Thyroid gland (tissue), 4 donors: Measurements from ENCODE around the gene SPRY4. TPM values are rescaled to one million over a fixed set of nuclear protein-coding genes. Genes with fewer than 3 reads are reported as not detected.

Experiments used
- DNase-seq, 2 donors: peaks; one replicate each; pipeline ENCODE4 v3.0.0-alpha.2; 2019
- H3K27ac ChIP-seq, 3 donors: fragments of 200-600 bp; sonication (generic); 1 replicate in 2 of 3; 2 replicates in 1 of 3; pipeline ENCODE4 v1.5.1; 2016 to 2019; ENCODE audit warnings: mild to moderate bottlenecking in 1 of 3, moderate library complexity in 1 of 3
- H3K27me3 ChIP-seq: fragments of 200-600 bp; sonication (generic); one replicate; pipeline ENCODE4 v1.5.1; 2019
- H3K36me3 ChIP-seq, 2 donors: fragments of 200-600 bp; sonication (generic); one replicate each; pipeline ENCODE4 v1.5.1; 2016 to 2019
- H3K4me1 ChIP-seq, 2 donors: fragments of 200-600 bp; sonication (generic); one replicate each; pipeline ENCODE4 v1.5.1; 2017 to 2019
- H3K4me3 ChIP-seq, 3 donors: fragments of 200-600 bp; sonication (generic); replicated peaks in 1 of 3; 1 replicate in 2 of 3; 2 replicates in 1 of 3; pipeline ENCODE4 v1.5.1; 2016; ENCODE audit warnings: mild to moderate bottlenecking in 1 of 3
- H3K9me3 ChIP-seq: fragments of 200-600 bp; sonication (generic); one replicate; pipeline ENCODE4 v1.5.1; 2017
- POLR2A ChIP-seq, 2 donors: fragments of 450-650 bp; IDR thresholded peaks; one replicate each; pipeline ENCODE4 v1.6.1; 2017; ENCODE audit warnings: antibody characterized with exemption in 2 of 2, mild to moderate bottlenecking in 2 of 2, moderate library complexity in 1 of 2
- WGBS, 2 donors: methylation state at CpG; one replicate each; pipeline ENCODE4 v1.1.5; 2017; 5-methylcytosine and 5-hydroxymethylcytosine counted together
- intact Hi-C: fragments of 100-400 bp; cut with DNase I; formaldehyde crosslinking; loops from one replicate; pipeline ENCODE4 v1.15.1; 2023
- total RNA-seq, 4 donors: library from RNA; depleted of rRNA; stranded (reverse); fragments of >200 nt; gene quantifications; one replicate each; pipeline ENCODE4 v1.2.3, GENCODE V29; 2016
- TF ChIP-seq, protein P1 (sequence below), 6 experiments: fragments of 200-600 bp in 3 of 6; fragments of 450-650 bp in 3 of 6; sonication (generic) in 3 of 6; IDR thresholded peaks; one replicate each; pipeline ENCODE4 v1.5.1; 2016 to 2019; ENCODE audit warnings: antibody characterized with exemption in 6 of 6, mild to moderate bottlenecking in 2 of 6, inconsistent platforms in 1 of 6, moderate library complexity in 1 of 6

SPRY4 gene
- total RNA-seq, 4 donors from 2014 or later: 11.7 to 32.8 (median 18.6) TPM

DNA sequence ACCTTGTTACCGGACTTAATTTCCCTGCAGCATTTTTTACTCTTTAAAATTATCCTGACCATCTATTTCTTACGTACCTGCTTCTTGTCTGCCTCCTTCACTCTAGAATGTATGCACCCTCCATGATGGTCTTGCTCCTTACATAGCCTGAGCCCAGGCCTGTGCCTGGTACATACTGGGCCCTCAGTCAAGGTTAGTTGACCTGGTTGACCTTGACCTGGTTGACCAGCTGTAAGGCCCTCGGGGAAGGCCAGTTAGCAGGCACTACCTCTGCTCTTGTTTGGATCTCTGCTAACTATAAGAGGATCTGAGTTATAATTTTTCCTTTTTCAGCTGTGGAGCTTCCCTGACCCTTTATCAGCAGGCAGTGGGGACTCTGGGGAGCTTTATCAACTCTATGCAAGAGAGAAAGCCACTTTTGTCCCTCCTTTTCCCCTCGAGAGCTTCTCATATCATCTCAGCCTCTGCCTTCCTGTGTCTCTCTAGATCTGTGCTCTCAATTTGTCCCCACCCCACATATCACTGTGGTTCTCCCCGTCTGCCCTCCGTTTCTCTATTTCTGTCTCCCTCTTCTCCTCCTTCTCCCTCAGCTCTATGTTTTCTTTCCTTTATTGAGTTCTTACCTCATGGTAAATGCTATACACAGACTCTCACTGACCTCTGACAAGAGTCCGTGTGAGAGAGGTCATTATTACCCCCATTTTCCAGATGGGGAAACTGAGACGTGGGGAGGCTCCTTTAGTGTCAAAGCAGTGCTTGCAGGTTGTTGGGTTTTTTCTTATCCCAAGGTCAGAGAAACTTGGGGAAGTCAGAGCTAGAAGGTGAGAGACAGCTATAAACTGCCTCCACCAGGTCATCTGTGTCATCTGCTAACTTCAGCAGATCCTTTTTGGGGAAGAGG, 28.6 kb downstream of the SPRY4 start:
- no peaks in the 10 kb centered on the region for H3K9me3 ChIP-seq

GRCh38 chr5:142295084-142295758, 29.6 kb downstream of the SPRY4 start:
- 69 to 71% methylated on average over 23 of the region's 23 CpGs for WGBS, 2 donors
- TF ChIP-seq, protein P1, sequence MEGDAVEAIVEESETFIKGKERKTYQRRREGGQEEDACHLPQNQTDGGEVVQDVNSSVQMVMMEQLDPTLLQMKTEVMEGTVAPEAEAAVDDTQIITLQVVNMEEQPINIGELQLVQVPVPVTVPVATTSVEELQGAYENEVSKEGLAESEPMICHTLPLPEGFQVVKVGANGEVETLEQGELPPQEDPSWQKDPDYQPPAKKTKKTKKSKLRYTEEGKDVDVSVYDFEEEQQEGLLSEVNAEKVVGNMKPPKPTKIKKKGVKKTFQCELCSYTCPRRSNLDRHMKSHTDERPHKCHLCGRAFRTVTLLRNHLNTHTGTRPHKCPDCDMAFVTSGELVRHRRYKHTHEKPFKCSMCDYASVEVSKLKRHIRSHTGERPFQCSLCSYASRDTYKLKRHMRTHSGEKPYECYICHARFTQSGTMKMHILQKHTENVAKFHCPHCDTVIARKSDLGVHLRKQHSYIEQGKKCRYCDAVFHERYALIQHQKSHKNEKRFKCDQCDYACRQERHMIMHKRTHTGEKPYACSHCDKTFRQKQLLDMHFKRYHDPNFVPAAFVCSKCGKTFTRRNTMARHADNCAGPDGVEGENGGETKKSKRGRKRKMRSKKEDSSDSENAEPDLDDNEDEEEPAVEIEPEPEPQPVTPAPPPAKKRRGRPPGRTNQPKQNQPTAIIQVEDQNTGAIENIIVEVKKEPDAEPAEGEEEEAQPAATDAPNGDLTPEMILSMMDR (IDR thresholded peaks at IDR 0.05): no peak
- TF ChIP-seq POLR2A (IDR thresholded peaks at IDR 0.05): no peak
- H3K27me3 ChIP-seq: no peaks in the 10 kb centered on the region
- H3K9me3 ChIP-seq: no peaks in the 10 kb centered on the region
- H3K4me1 ChIP-seq: peaks cover 0 to 19% of the 10 kb centered on the region in 2 donors
- intact Hi-C loops: no loop called here
- no peak overlapping the region for H3K4me3 ChIP-seq
- H3K27ac ChIP-seq: peak overlapping the region in 1 of 3 donors; percentile 49
- DNase-seq: no peak
- no peaks in the 10 kb centered on the region for H3K36me3 ChIP-seq

More for the DNA sequence above, 28.6 kb downstream of the SPRY4 start:
- 71 to 81% methylated on average over 8 of the region's 8 CpGs for WGBS, 2 donors
- Histone ChIP-seq H3K36me3 (no peaks in the 10 kb centered on the region), H3K27ac (peak overlapping the region in 2 of 3 donors; percentile 29 to 50), H3K4me3 (no peak overlapping the region), H3K27me3 (no peaks in the 10 kb centered on the region), H3K4me1 (peaks cover 0 to 19% of the 10 kb centered on the region in 2 donors)
- DNase-seq: no peak
- TF ChIP-seq, protein P1 (IDR thresholded peaks at IDR 0.05): no peak
- no peak for TF ChIP-seq POLR2A (IDR thresholded peaks at IDR 0.05)
- intact Hi-C loops: no loop called here

DNA sequence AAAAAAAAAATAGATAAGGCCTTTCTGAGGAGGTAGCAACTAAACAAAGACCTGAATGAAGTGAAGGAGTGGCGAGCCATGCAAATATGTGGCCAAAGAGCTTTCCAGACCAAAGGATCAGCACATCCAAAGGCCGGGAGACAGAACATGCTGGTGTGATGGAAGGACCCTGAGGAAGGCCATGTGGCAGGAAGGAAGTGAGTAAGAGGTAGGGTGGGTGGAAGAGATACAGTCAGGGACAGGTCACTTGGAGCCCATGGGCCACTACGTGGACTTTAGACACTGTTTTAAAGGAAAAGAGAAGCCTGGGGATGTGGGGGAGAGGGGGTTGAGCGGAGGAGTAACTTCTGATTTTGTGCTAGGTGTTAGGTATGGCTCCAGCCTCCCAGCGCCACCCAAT, 31.3 kb downstream of the SPRY4 start:
- H3K9me3 ChIP-seq: no peaks in the 10 kb centered on the region
- DNase-seq: no peak
- TF ChIP-seq, protein P1 (IDR thresholded peaks at IDR 0.05): no peak
- no peak for TF ChIP-seq POLR2A (IDR thresholded peaks at IDR 0.05)
- H3K36me3 ChIP-seq: no peaks in the 10 kb centered on the region
- intact Hi-C loops: no loop called here
- no peaks in the 10 kb centered on the region for H3K27me3 ChIP-seq
- no peak overlapping the region for H3K27ac ChIP-seq
- 75 to 77% methylated on average over 5 of the region's 5 CpGs for WGBS, 2 donors
- no peak overlapping the region for H3K4me3 ChIP-seq
- peaks cover 0 to 19% of the 10 kb centered on the region in 2 donors for H3K4me1 ChIP-seq

- DNase-seq: no peak
- Histone ChIP-seq H3K36me3 (no peaks in the 10 kb centered on the region), H3K4me1 (peaks cover 0 to 19% of the 10 kb centered on the region in 2 donors), H3K4me3 (no peak overlapping the region), H3K27ac (no peak overlapping the region), H3K27me3 (no peaks in the 10 kb centered on the region), H3K9me3 (no peaks in the 10 kb centered on the region)
- 96 to 98% methylated on average over 3 of the region's 3 CpGs for WGBS, 2 donors
- no peak for TF ChIP-seq POLR2A (IDR thresholded peaks at IDR 0.05)
- TF ChIP-seq, protein P1 (IDR thresholded peaks at IDR 0.05): no peak
- intact Hi-C loops: no loop called here
Measured at GRCh38 chr5:142292808-142293207, 32.0 kb downstream of the SPRY4 start.

DNA sequence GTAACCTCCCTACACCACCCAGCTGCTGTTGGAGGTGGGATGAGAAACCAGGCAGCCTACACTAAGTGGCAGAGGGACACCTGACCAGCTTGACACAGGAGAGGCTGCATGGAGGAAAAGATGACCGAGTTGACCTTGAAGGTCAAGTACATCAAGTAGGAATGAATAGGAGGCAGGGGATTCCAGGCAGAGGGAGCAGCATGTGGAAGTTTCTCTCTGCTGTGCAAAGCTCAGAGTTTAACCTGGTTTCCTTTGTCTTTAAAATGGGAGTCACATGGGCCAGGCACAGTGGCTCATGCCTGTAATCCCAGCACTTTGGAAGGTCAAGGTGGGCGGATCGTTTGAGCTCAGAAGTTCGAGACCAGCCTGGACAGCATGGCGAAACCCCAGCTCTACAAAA, 32.6 kb downstream of the SPRY4 start:
- no peak for DNase-seq
- no peak overlapping the region for H3K4me3 ChIP-seq
- H3K27me3 ChIP-seq: no peaks in the 10 kb centered on the region
- WGBS, 2 donors: 76 to 84% methylated on average over 5 of the region's 5 CpGs
- peaks cover 0 to 21% of the 10 kb centered on the region in 2 donors for H3K4me1 ChIP-seq
- H3K27ac ChIP-seq: no peak overlapping the region
- no peaks in the 10 kb centered on the region for H3K36me3 ChIP-seq
- H3K9me3 ChIP-seq: no peaks in the 10 kb centered on the region
- intact Hi-C loops: no loop called here
- TF ChIP-seq POLR2A (IDR thresholded peaks at IDR 0.05): no peak
- TF ChIP-seq, protein P1 (IDR thresholded peaks at IDR 0.05): no peak
